ENCODE results near the gene MLLT10.

The MLLT10 gene

GRCh38 chr10:21501731-21502347 is 32.2 kb upstream of the MLLT10 start:
- DNase-seq = no peak

- DNase-seq = no peak
Measured at GRCh38 chr10:21502348-21502740, 31.7 kb upstream of the MLLT10 start.

- no peak for DNase-seq
Measured at GRCh38 chr10:21503542-21503941, 30.5 kb upstream of the MLLT10 start.

DNA sequence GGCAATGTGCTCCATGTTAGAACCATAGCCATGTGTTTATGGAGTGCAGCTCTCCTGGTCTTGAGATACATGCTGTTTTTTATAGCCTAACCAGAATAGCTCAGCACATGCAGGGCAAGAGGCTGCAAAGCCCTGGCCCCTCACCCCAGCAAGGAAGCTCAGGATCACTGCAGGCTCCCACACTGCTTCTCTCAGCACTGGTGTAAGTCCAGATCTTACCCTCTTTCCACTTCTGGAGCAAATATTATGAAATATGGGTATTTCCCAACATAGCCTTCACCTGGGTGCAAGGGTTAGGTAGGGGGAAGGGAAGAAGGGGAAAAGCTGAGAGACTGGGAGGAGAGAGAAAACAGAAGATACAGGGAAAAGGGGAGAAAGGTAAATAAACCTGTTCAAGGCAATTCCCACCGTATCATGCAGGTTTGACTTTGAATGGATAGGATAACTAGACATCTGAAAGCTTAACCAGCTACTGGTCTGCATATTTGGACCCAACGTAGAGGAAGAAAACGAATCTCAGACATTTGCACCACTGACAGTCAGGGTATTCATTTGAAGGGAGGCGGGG is 28.2 kb upstream of the MLLT10 start:
- no peak for DNase-seq

- no peak for DNase-seq
Measured at GRCh38 chr10:21506351-21506750, 27.7 kb upstream of the MLLT10 start.

GRCh38 chr10:21507150-21507549 is 26.9 kb upstream of the MLLT10 start:
- no peak for DNase-seq

DNA sequence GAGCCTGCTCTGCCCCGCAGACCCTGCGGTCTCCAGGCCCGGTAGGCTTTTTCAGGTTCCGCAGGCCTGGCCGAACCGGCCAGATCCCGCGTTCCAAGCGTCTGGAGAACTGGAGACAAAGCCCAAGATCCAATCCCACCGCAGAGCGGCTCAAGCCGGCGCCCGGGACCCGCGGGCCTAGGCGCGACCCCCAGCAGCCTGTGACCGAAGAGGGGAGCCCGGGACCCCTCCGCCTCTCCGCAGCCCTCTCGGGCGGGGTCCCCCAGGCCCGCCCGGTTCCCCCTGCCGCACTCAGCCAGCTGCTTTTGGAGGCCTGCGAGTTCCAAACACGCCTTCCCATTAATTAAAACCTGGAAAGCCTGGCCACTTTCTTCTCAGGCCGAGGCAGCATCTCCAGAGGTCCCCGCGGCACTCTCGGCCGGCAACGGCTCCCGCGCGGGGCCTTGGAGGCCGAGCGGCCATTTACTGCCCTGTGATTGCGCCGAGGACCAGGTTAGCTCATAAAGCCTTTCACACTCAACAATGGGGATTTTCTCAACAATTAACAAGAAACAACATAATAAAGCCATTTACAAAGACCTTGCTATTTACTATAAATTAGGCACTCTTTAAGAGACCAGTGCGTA is 25.2 kb upstream of the MLLT10 start:
- DNase-seq = no peak

DNA sequence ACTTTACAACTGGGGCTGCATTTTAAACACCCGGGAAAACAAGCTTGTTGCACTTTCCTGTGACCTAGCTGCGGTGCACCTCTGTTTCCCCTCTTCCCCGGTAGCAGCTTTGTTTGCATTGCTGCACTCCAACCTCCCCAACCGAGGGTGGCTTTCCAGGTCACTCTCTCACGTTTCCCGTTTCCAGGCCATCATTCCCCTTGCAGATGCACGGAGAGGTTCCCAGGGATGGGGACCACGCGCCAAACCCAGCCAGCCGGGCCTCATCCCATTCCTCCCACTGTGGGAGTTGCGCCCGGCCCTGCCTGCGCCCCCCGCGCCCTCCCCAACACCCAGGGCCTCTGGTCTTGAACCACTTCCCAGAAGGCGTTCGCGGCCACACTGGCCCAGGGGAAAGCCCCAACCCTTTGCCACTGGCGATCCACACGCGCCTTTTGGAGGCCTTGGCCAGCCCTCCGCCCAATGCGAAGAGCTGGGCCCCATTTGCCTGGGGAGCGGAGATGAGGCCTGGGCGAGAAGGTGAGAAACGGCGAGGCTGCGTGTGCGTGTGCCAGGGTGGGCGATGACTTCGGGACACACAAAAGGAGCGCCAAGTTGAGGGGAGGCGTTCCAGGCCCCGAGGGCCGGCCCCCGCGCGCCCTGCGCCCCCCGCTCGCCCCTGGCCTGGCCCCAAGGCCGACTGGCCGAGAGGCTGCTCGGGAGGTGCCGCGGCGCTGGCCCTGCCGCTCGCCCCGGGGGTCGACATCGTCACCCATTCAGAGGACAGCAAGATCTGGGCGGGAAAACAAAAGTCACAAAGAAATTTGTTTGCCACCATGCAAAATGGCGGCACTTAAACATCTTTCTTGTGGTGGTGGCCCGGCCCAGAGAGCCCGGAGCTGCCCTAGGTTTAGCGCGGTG is 24.4 kb upstream of the MLLT10 start:
- no peak for DNase-seq

GRCh38 chr10:21510241-21511094 is 23.6 kb upstream of the MLLT10 start:
- DNase-seq = no peak

DNA sequence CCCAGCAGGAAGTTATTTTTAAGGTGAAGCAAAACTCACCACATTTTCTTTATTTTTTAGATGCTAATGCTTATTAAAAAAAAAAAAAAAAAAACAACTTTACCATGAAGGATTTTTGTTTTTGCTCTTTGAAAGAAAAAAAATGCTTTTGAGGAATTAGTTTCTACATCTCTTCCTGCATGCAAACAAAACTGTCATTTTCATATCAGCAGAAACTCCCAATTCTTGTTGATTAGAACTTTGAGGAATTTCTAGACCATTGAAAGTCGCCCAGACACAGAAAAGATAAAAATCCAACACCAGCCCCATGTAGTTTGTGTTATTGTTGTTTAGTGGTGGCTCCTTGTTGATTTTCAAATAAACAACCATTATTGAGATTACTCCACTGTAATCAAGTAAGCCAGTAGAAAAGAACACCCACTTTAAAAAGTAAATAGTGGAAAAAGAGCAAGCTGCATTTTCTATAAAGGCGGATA is 22.9 kb upstream of the MLLT10 start:
- DNase-seq = no peak

- no peak for DNase-seq
Measured at GRCh38 chr10:21511946-21512572, 22.0 kb upstream of the MLLT10 start.

- no peak for DNase-seq
Measured at GRCh38 chr10:21512573-21513404, 21.2 kb upstream of the MLLT10 start.

DNA sequence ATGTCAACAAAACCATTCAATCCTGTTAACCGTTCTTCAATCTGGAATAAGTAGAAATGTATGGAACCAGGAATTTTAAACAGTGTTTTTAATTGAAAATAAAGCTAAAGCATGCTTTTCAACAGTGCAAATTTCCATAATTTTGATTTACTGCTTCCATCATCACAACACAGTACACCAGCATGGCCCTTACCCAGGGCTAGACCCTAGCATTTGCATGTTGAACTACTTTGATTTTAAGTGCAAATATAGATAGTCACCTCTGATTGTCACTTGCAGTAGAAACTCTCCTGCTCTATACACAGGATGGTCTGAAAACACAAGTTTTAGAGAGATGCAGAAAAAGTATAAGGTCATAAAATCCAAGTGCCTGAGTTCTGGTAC is 20.6 kb upstream of the MLLT10 start:
- no peak for DNase-seq

DNA sequence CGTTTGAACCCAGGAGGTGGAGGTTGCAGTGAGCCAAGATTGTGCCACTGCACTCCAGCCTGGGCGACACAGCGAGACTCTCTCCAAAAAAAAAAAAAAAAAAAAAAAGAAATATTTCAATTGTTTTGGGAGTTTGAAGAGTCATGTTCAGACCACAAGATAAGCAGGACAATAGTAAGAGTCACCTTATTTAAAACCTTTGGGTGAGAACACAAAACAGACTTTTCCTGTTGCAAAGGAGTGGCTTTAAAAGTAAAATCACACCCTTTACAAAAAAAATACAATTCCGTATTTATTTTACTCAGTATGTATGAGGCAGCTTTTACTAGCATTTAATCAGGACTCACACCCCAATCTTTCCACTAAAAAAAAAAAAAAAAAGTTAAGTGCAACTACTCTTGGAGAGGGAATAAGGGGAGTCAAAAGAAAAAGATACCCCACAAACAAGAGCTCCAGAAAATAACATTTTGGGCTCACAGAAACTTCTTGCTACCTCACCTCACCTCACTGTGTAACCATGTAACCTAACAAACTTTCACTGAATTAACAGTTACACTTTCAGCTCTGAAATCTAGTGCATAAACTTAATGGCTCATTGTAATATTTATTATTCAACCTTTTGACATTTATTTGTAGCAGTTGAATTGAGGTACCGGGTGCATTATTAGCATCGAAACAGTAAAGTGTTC is 19.8 kb upstream of the MLLT10 start:
- DNase-seq = no peak

DNA sequence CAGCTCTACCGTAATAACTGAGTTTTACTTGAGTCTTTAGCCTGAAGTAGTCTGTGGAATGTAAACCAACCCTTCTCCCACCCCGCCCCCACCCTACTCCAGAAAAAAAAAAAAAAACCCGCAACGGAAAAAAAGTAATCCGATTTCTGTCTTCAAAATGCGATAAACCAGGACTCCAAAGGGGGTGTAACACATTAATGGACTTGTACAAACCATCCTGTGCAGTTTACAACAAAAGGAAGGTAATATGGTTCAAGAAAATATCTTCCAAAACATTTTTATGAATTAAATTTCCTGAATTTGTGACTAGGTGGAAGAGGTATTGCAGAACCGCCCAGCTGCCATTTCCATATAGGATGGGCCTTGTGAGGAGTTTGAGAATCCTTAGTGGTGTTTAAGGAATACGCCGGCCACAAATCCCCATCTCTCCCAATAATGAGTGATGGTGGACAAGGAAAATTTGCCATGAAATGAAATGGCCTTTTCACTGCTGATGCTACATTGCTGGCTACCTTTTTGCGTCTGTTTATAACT is 19.1 kb upstream of the MLLT10 start:
- DNase-seq = no peak

- no peak for DNase-seq
Measured at GRCh38 chr10:21515361-21516241, 18.4 kb upstream of the MLLT10 start.

DNA sequence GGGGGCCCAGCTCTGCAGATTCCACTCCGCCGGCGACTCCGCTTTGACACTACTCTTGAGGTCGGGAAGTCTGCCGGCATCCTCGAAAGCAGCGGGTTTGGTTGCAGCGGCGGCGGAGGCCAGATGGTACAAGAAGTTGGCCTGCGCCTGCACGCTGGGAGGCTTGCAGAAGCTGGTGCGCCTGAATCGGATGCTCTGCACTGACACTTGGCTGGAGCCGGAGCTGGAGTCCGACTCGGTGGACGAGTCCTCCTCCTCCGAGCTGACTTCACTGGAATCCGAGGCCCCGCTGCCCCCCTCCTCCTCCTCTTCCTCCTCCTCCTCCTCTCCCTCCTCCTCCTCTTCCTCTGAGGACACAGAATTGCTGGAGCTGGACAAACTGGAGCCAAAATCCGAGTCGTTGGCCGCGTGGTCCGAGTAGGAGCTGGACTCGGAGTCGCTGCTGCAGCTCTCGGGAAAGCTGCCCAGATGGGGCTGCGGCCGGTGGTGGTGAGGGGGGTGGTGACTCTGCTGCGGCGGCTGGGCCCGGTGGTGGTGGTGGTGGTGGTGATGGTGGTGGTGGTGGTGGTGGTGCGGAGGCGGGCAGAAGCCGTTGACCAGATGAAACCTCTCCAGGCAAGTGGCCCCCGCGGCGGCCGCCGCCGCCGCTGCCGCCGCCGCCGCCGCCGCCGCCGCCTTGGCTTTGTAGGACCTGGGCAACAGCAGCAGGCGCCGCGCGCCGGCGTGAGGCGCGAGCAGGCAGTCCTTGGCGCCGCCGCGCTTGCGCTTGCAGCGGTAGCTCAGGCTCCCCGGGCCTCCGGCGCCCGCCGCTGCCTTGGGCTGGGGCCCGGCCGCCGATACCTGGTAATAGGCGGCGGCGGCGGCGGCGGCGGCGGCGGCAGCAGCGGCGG is 17.5 kb upstream of the MLLT10 start:
- peak in 1 of 2 donors; percentile 56 for DNase-seq
